ENCODE data around the gene SCN4B. TPM values are rescaled to one million over a fixed set of nuclear protein-coding genes. Genes with fewer than 3 reads are reported as not detected.

The SCN4B gene
- total RNA-seq, 1 donor from 2014 or later = 3.6 TPM

GRCh38 chr11:118146554-118146953, 6.1 kb downstream of the SCN4B start:
- no peaks in the 10 kb centered on the region for H4K20me1 ChIP-seq (ENCODE audit: low read depth)
- peaks cover 90% of the 10 kb centered on the region for H3K27me3 ChIP-seq
- H3K9me3 Mint-ChIP-seq = no peaks in the 10 kb centered on the region
- H3K27ac Mint-ChIP-seq = no peak overlapping the region
- H3K4me3 ChIP-seq = no peak overlapping the region
- no peaks in the 10 kb centered on the region for H3K79me2 ChIP-seq (ENCODE audit: low read depth)
- peaks cover 7% of the 10 kb centered on the region for H3K4me1 Mint-ChIP-seq
- no peaks in the 10 kb centered on the region for H3K36me3 ChIP-seq
- no peak overlapping the region for H3K9ac ChIP-seq
- no peak overlapping the region for H2AFZ ChIP-seq (replicated peaks)
- no peaks in the 10 kb centered on the region for H3K4me1 ChIP-seq
- no peaks in the 10 kb centered on the region for H3K9me3 ChIP-seq (ENCODE audit: low read depth)
- TF ChIP-seq EZH2 (IDR thresholded peaks at IDR 0.05) = no peak
- H3K27ac ChIP-seq = no peak overlapping the region
- peak overlapping the region; percentile 86 for H3K4me3 Mint-ChIP-seq
- H3K36me3 Mint-ChIP-seq = no peaks in the 10 kb centered on the region
- H3K27me3 Mint-ChIP-seq (ENCODE audit: insufficient read depth, low read depth) = peaks cover 59% of the 10 kb centered on the region
- no peak for DNase-seq (ENCODE audit: low spot score)
- H3F3A ChIP-seq (ENCODE audit: low read depth) = peaks cover 7% of the 10 kb centered on the region
- H3K4me2 ChIP-seq = peak overlapping the region; percentile 81

GRCh38 chr11:118145285-118146227, 7.1 kb downstream of the SCN4B start:
- H3K36me3 ChIP-seq = no peaks in the 10 kb centered on the region

GRCh38 chr11:118144301-118145268, 8.0 kb downstream of the SCN4B start:
- H3K4me3 ChIP-seq = no peak overlapping the region

More at GRCh38 chr11:118145285-118146227, 7.1 kb downstream of the SCN4B start:
- peak overlapping the region; percentile 64 for H3K4me3 ChIP-seq
- peaks cover 51% of the 10 kb centered on the region for H3K27me3 Mint-ChIP-seq (ENCODE audit: insufficient read depth, low read depth)
- H3K4me1 Mint-ChIP-seq = peaks cover 7% of the 10 kb centered on the region
- H3K27ac ChIP-seq = no peak overlapping the region
- TF ChIP-seq EZH2phosphoT487 (IDR thresholded peaks at IDR 0.05) (peak; percentile 67), EZH2 (IDR thresholded peaks at IDR 0.05) (no peak), CTCF (IDR thresholded peaks at IDR 0.05) (peak; percentile 94)
- peak overlapping the region; percentile 81 for H3K4me2 ChIP-seq
- H3K4me3 Mint-ChIP-seq = peak overlapping the region; percentile 86
- H4K20me1 ChIP-seq (ENCODE audit: low read depth) = no peaks in the 10 kb centered on the region
- H3K9me3 Mint-ChIP-seq = no peaks in the 10 kb centered on the region
- H3K36me3 Mint-ChIP-seq = no peaks in the 10 kb centered on the region
- peak overlapping the region; percentile 84 for H2AFZ ChIP-seq (replicated peaks)
- no peaks in the 10 kb centered on the region for H3K9me3 ChIP-seq (ENCODE audit: low read depth)
- H3F3A ChIP-seq (ENCODE audit: low read depth) = peaks cover 7% of the 10 kb centered on the region
- H3K4me1 ChIP-seq = no peaks in the 10 kb centered on the region
- no peaks in the 10 kb centered on the region for H3K79me2 ChIP-seq (ENCODE audit: low read depth)
- no peak overlapping the region for H3K9ac ChIP-seq
- peaks cover 80% of the 10 kb centered on the region for H3K27me3 ChIP-seq
- H3K27ac Mint-ChIP-seq = no peak overlapping the region
- peak; percentile 92 for DNase-seq (ENCODE audit: low spot score)

More at GRCh38 chr11:118144301-118145268, 8.0 kb downstream of the SCN4B start:
- H3K9me3 Mint-ChIP-seq = no peaks in the 10 kb centered on the region
- Histone ChIP-seq H3K27ac (no peak overlapping the region), H3K9me3 (ENCODE audit: low read depth) (no peaks in the 10 kb centered on the region), H3K9ac (no peak overlapping the region), H3K79me2 (ENCODE audit: low read depth) (no peaks in the 10 kb centered on the region), H4K20me1 (ENCODE audit: low read depth) (no peaks in the 10 kb centered on the region), H3K36me3 (no peaks in the 10 kb centered on the region), H3K27me3 (peaks cover 71% of the 10 kb centered on the region), H3K4me2 (no peak overlapping the region), H2AFZ (replicated peaks) (no peak overlapping the region), H3K4me1 (no peaks in the 10 kb centered on the region), H3F3A (ENCODE audit: low read depth) (peaks cover 7% of the 10 kb centered on the region)
- no peak for DNase-seq (ENCODE audit: low spot score)
- H3K27ac Mint-ChIP-seq = no peak overlapping the region
- peak overlapping the region; percentile 18 for H3K4me3 Mint-ChIP-seq
- no peak for TF ChIP-seq CTCF (IDR thresholded peaks at IDR 0.05)
- no peak for TF ChIP-seq EZH2phosphoT487 (IDR thresholded peaks at IDR 0.05)
- TF ChIP-seq EZH2 (IDR thresholded peaks at IDR 0.05) = no peak
- peaks cover 46% of the 10 kb centered on the region for H3K27me3 Mint-ChIP-seq (ENCODE audit: insufficient read depth, low read depth)
- H3K4me1 Mint-ChIP-seq = peaks cover 7% of the 10 kb centered on the region
- no peaks in the 10 kb centered on the region for H3K36me3 Mint-ChIP-seq

Measured in neural progenitor cell (in vitro differentiated cells).